HEK293 (cell line): ENCODE measurements around the gene FAM120B.

Experiments
- CTCF ChIA-PET: fragments of 350-600 bp; formaldehyde crosslinking; extraction: SDS; loops from one replicate; lab custom pipeline; 2021; ENCODE audit warnings: antibody characterized with exemption; lab: Yijun Ruan, JAX
- POLR2A ChIA-PET: fragments of 300-600 bp; formaldehyde crosslinking; extraction: SDS; loops from one replicate; lab custom pipeline; 2020; ENCODE audit warnings: antibody characterized with exemption, inconsistent platforms; lab: Yijun Ruan, JAX
- H3K27ac ChIP-seq: fragments of 200-500 bp; sonication (Bioruptor generic); 2 replicates; pipeline ENCODE4 v1.5.1; 2014; ENCODE audit warnings: low read depth, low read length, control low read depth, inconsistent platforms; ENCODE audit errors: extremely low read depth
- H3K36me3 ChIP-seq, 2 experiments: fragments of 200-500 bp in 1 of 2; sonication (Bioruptor generic) in 1 of 2; 1 replicate in 1 of 2; 2 replicates in 1 of 2; pipeline ENCODE4 v1.5.1; 2014 to 2017; ENCODE audit warnings: inconsistent platforms in 2 of 2, low read length in 2 of 2; ENCODE audit not compliant: control insufficient read depth in 2 of 2, insufficient read depth in 1 of 2
- H3K4me1 ChIP-seq: fragments of 200-500 bp; sonication (Bioruptor generic); 2 replicates; pipeline ENCODE4 v1.5.1; 2014; ENCODE audit warnings: mild to moderate bottlenecking, low read length, inconsistent platforms; ENCODE audit not compliant: control insufficient read depth, insufficient read depth
- H3K4me3 ChIP-seq: 2 replicates; pipeline ENCODE4 v1.5.1; 2011; ENCODE audit warnings: low read depth, mild to moderate bottlenecking, control low read depth, low read length, moderate library complexity
- H3K9me3 ChIP-seq: fragments of 200-500 bp; sonication (Bioruptor generic); 2 replicates; pipeline ENCODE4 v1.5.1; 2014; ENCODE audit warnings: low read depth, low read length, inconsistent platforms; ENCODE audit not compliant: control insufficient read depth, insufficient read depth
- BCL6B ChIP-seq: fragments of 450-650 bp; formaldehyde crosslinking; IDR thresholded peaks from 2 replicates; pipeline ENCODE4 v1.5.1; 2017; ENCODE audit warnings: missing biosample characterization, missing genetic modification characterization
- PRDM10 ChIP-seq: fragments of 450-650 bp; formaldehyde crosslinking; IDR thresholded peaks from 2 replicates; pipeline ENCODE4 v1.5.1; 2016; ENCODE audit warnings: missing biosample characterization, missing genetic modification characterization
- ZBTB6 ChIP-seq: fragments of 450-650 bp; formaldehyde crosslinking; IDR thresholded peaks from 2 replicates; pipeline ENCODE4 v1.5.1; 2017; ENCODE audit warnings: missing biosample characterization, missing genetic modification characterization
- ZNF274 ChIP-seq, 2 experiments: fragments of 200-500 bp in 1 of 2; fragments of 450-650 bp in 1 of 2; sonication (Bioruptor generic) in 1 of 2; formaldehyde crosslinking in 1 of 2; IDR thresholded peaks; 2 replicates each; pipeline versions ENCODE4 v1.5.1 to v1.6.1; 2014 to 2016; ENCODE audit warnings: borderline replicate concordance in 1 of 2, inconsistent platforms in 1 of 2, low read length in 1 of 2, missing biosample characterization in 1 of 2, missing genetic modification characterization in 1 of 2
- ZNF280C ChIP-seq: fragments of 450-650 bp; formaldehyde crosslinking; IDR thresholded peaks from 2 replicates; pipeline ENCODE4 v1.5.1; 2016; ENCODE audit warnings: missing biosample characterization, missing genetic modification characterization
- ZNF280D ChIP-seq: fragments of 450-650 bp; formaldehyde crosslinking; IDR thresholded peaks from 2 replicates; pipeline ENCODE4 v1.5.1; 2016; ENCODE audit warnings: missing biosample characterization, missing genetic modification characterization
- ZNF529 ChIP-seq: fragments of 450-650 bp; formaldehyde crosslinking; IDR thresholded peaks from 2 replicates; pipeline ENCODE4 v1.5.1; 2017; ENCODE audit warnings: missing genetic modification characterization, missing biosample characterization; ENCODE audit not compliant: insufficient replicate concordance
- ZNF530 ChIP-seq: fragments of 450-650 bp; formaldehyde crosslinking; IDR thresholded peaks from 2 replicates; pipeline ENCODE4 v1.5.1; 2016; ENCODE audit warnings: low read depth, missing biosample characterization, missing genetic modification characterization
- ZNF639 ChIP-seq: fragments of 450-650 bp; formaldehyde crosslinking; IDR thresholded peaks from 2 replicates; pipeline ENCODE4 v1.5.1; 2016; ENCODE audit warnings: missing biosample characterization, missing genetic modification characterization

FAM120B gene

GRCh38 chr6:170361335-170361734, 54.8 kb downstream of the FAM120B start (continued):
- TF ChIP-seq BCL6B (tag by site-specific recombination) (no peak), ZNF274 (IDR thresholded peaks at IDR 0.05; ENCODE audit: low read length) (no peak), ZNF274 (tag by site-specific recombination; IDR thresholded peaks at IDR 0.05; ENCODE audit: borderline replicate concordance) (no peak), ZNF639 (tag by site-specific recombination) (no peak)

- ChIA-PET CTCF (no interaction called here), POLR2A (no interaction called here)
- Histone ChIP-seq H3K9me3 (no peaks in the 10 kb centered on the region), H3K4me3 (no peak overlapping the region), H3K27ac (no peak overlapping the region), H3K4me1 (no peaks in the 10 kb centered on the region), H3K36me3 (peaks cover 18 to 94% of the 10 kb centered on the region in 2 experiments)
- TF ChIP-seq PRDM10 (tag by site-specific recombination): no peak
- TF ChIP-seq ZNF280D (tag by site-specific recombination): no peak
- no peak for TF ChIP-seq ZNF530 (tag by site-specific recombination)
- no peak for TF ChIP-seq ZBTB6 (tag by site-specific recombination)
- no peak for TF ChIP-seq ZNF529 (tag by site-specific recombination)
- TF ChIP-seq ZNF280C (tag by site-specific recombination): no peak
Measured at GRCh38 chr6:170362121-170362520, 55.6 kb downstream of the FAM120B start.
